Liver (tissue), 9 donors: ENCODE data around the gene SNRPD2. TPM values are rescaled to one million over a fixed set of nuclear protein-coding genes. Genes with fewer than 3 reads are reported as not detected.

Experiments used
- DNase-seq: peaks from one replicate; pipeline ENCODE4 v3.0.0-alpha.2; 2017; ENCODE audit warnings: low spot score
- H3K27ac ChIP-seq, 2 donors: one replicate each; pipeline ENCODE4 v1.7.0; 2013; ENCODE audit warnings: inconsistent platforms in 2 of 2, low read length in 2 of 2, control low read depth in 1 of 2, low read depth in 1 of 2, mild to moderate bottlenecking in 1 of 2
- H3K27me3 ChIP-seq, 4 donors: one replicate each; pipeline versions ENCODE4 v1.6.1 to v1.7.0; 2013; ENCODE audit warnings: low read length in 3 of 4, inconsistent platforms in 1 of 4, mild to moderate bottlenecking in 1 of 4, moderate library complexity in 1 of 4; ENCODE audit not compliant: control insufficient read depth in 4 of 4, insufficient read depth in 4 of 4
- H3K36me3 ChIP-seq, 4 donors: one replicate each; pipeline versions ENCODE4 v1.6.1 to v1.7.0; 2013; ENCODE audit warnings: low read length in 3 of 4, mild to moderate bottlenecking in 3 of 4, low read depth in 1 of 4, moderate library complexity in 1 of 4; ENCODE audit not compliant: control insufficient read depth in 4 of 4, insufficient read depth in 3 of 4
- H3K4me1 ChIP-seq, 4 donors: one replicate each; pipeline versions ENCODE4 v1.6.1 to v1.7.0; 2013; ENCODE audit warnings: low read length in 3 of 4, mild to moderate bottlenecking in 3 of 4, moderate library complexity in 1 of 4; ENCODE audit not compliant: control insufficient read depth in 4 of 4, insufficient read depth in 4 of 4
- H3K4me3 ChIP-seq, 3 donors: one replicate each; pipeline versions ENCODE4 v1.6.1 to v1.7.0; 2013; ENCODE audit warnings: low read length in 3 of 3, control low read depth in 1 of 3, low read depth in 1 of 3, mild to moderate bottlenecking in 1 of 3
- H3K9ac ChIP-seq, 2 donors: one replicate each; pipeline ENCODE4 v1.7.0; 2013; ENCODE audit warnings: low read length in 2 of 2, mild to moderate bottlenecking in 2 of 2, moderate library complexity in 2 of 2, control low read depth in 1 of 2, low read depth in 1 of 2
- H3K9me3 ChIP-seq, 4 donors: one replicate each; pipeline versions ENCODE4 v1.6.1 to v1.7.0; 2013; ENCODE audit warnings: low read length in 3 of 4; ENCODE audit not compliant: control insufficient read depth in 4 of 4
- ATF3 ChIP-seq: IDR thresholded peaks from 2 replicates; pipeline ENCODE4 v1.6.1; 2016; ENCODE audit warnings: antibody characterized with exemption
- CTCF ChIP-seq: fragments of 150-350 bp; IDR thresholded peaks from 2 replicates; pipeline ENCODE4 v1.5.1; 2017; ENCODE audit warnings: improper control_type of control experiment, low read depth, low read length; ENCODE audit not compliant: missing input control
- EGR1 ChIP-seq, 2 donors: IDR thresholded peaks; 2 replicates each; pipeline ENCODE4 v1.6.1; 2016 to 2018; ENCODE audit warnings: antibody characterized with exemption in 2 of 2, low read depth in 2 of 2
- FOXA1 ChIP-seq: IDR thresholded peaks from 2 replicates; pipeline ENCODE4 v1.6.1; 2016; ENCODE audit warnings: antibody characterized with exemption
- FOXA2 ChIP-seq: IDR thresholded peaks from 2 replicates; pipeline ENCODE4 v1.6.1; 2016; ENCODE audit warnings: antibody characterized with exemption
- GABPA ChIP-seq, 2 donors: IDR thresholded peaks in 1 of 2; conservative IDR thresholded peaks in 1 of 2; 2 replicates each; pipeline ENCODE4 v1.6.1; 2016; ENCODE audit warnings: antibody characterized with exemption in 2 of 2, mild to moderate bottlenecking in 1 of 2, moderate library complexity in 1 of 2
- HNF4A ChIP-seq, 2 donors: conservative IDR thresholded peaks; 2 replicates each; pipeline ENCODE4 v1.6.1; 2016; ENCODE audit warnings: antibody characterized with exemption in 2 of 2, mild to moderate bottlenecking in 2 of 2
- HNF4G ChIP-seq: IDR thresholded peaks from 2 replicates; pipeline ENCODE4 v1.6.1; 2016; ENCODE audit warnings: antibody characterized with exemption
- JUND ChIP-seq, 2 donors: IDR thresholded peaks; 2 replicates each; pipeline ENCODE4 v1.6.1; 2016; ENCODE audit warnings: antibody characterized with exemption in 2 of 2
- MAX ChIP-seq: IDR thresholded peaks from 2 replicates; pipeline ENCODE4 v1.6.1; 2016; ENCODE audit warnings: antibody characterized with exemption
- NR2F2 ChIP-seq: IDR thresholded peaks from 2 replicates; pipeline ENCODE4 v1.6.1; 2016; ENCODE audit warnings: antibody characterized with exemption
- RAD21 ChIP-seq, 2 donors: IDR thresholded peaks; 2 replicates each; pipeline ENCODE4 v1.6.1; 2016; ENCODE audit warnings: antibody characterized with exemption in 2 of 2, mild to moderate bottlenecking in 2 of 2
- REST ChIP-seq: IDR thresholded peaks from 2 replicates; pipeline ENCODE4 v1.6.1; 2016; ENCODE audit warnings: antibody characterized with exemption, mild to moderate bottlenecking
- RXRA ChIP-seq, 2 donors: IDR thresholded peaks; 2 replicates each; pipeline ENCODE4 v1.6.1; 2017 to 2018; ENCODE audit warnings: antibody characterized with exemption in 2 of 2, mild to moderate bottlenecking in 1 of 2
- SP1 ChIP-seq: IDR thresholded peaks from 2 replicates; pipeline ENCODE4 v1.6.1; 2018; ENCODE audit warnings: antibody characterized with exemption, mild to moderate bottlenecking
- TAF1 ChIP-seq: conservative IDR thresholded peaks from 2 replicates; pipeline ENCODE4 v1.6.1; 2016; ENCODE audit warnings: antibody characterized with exemption, mild to moderate bottlenecking
- YY1 ChIP-seq: IDR thresholded peaks from 2 replicates; pipeline ENCODE4 v1.6.1; 2016; ENCODE audit warnings: antibody characterized with exemption, mild to moderate bottlenecking
- ZBTB33 ChIP-seq: IDR thresholded peaks from 2 replicates; pipeline ENCODE4 v1.6.1; 2016; ENCODE audit warnings: antibody characterized with exemption
- WGBS: extraction: QIAGEN DNeasy Blood & Tissue Kit; methylation state at CpG from one replicate; pipeline ENCODE4 v1.1.7; 2013; 5-methylcytosine and 5-hydroxymethylcytosine counted together
- polyA plus RNA-seq, 2 donors: library from polyadenylated mRNA; stranded (reverse) in 1 of 2; unstranded in 1 of 2; fragments of 200-250 nt in 1 of 2; fragments of >200 nt in 1 of 2; fragmentation: Nextera tagmentation in 1 of 2; extraction: Ambion mirVana in 1 of 2; gene quantifications; one replicate each; pipeline versions ENCODE4 v1.2.1 to v1.2.3, GENCODE V29; 2013 to 2015
- total RNA-seq, 2 donors: library from RNA; depleted of rRNA; stranded (reverse); fragments of >200 nt; gene quantifications; one replicate each; pipeline ENCODE4 v1.2.3, GENCODE V29; 2014
- donor health status: healthy.
- donor health status: healthy.
- donor health status: healthy.
- donor health status: healthy.
- donor health status: healthy.

The SNRPD2 gene
- total and polyA plus RNA-seq, 4 donors = 38.6 to 175 (median 90.5) TPM

- Histone ChIP-seq H3K36me3 (peaks cover 0 to 16% (median 9%) of the 10 kb centered on the region in 4 donors), H3K27ac (no peak overlapping the region), H3K27me3 (no peaks in the 10 kb centered on the region), H3K4me1 (peaks cover 2 to 12% (median 4%) of the 10 kb centered on the region in 4 donors), H3K4me3 (no peak overlapping the region), H3K9me3 (no peaks in the 10 kb centered on the region), H3K9ac (no peak overlapping the region)
- DNase-seq = no peak
- WGBS = 98% methylated on average over 25 of the region's 25 CpGs
- TF ChIP-seq EGR1 (IDR thresholded peaks at IDR 0.05; ENCODE audit: low read depth in 2 of 2) = no peak
- TF ChIP-seq RXRA (IDR thresholded peaks at IDR 0.05) = no peak
- no peak for TF ChIP-seq FOXA2
- no peak for TF ChIP-seq CTCF
- TF ChIP-seq FOXA1 = no peak
- TF ChIP-seq HNF4G = no peak
These were observed 20.9 kb upstream of the SNRPD2 start for GRCh38 chr19:45712699-45713067.

GRCh38 chr19:45711851-45712698 is 20.3 kb upstream of the SNRPD2 start:
- H3K27ac ChIP-seq = no peak overlapping the region
- TF ChIP-seq FOXA1 = no peak
- no peak for TF ChIP-seq GABPA (IDR thresholded peaks at IDR 0.05 in 1 of 2, conservative IDR thresholded peaks at IDR 0.05 in 1 of 2)
- no peak for TF ChIP-seq ATF3
- TF ChIP-seq CTCF = no peak
- TF ChIP-seq RXRA (IDR thresholded peaks at IDR 0.05) = no peak
- TF ChIP-seq ZBTB33 = no peak
- TF ChIP-seq MAX = no peak
- no peak for TF ChIP-seq EGR1 (IDR thresholded peaks at IDR 0.05; ENCODE audit: low read depth in 2 of 2)
- no peak for TF ChIP-seq TAF1
- no peak for TF ChIP-seq HNF4A (conservative IDR thresholded peaks at IDR 0.05)
- TF ChIP-seq REST = no peak
- TF ChIP-seq FOXA2 = no peak
- no peak for TF ChIP-seq HNF4G
- TF ChIP-seq SP1 = no peak
- no peak for TF ChIP-seq YY1
- TF ChIP-seq RAD21 (IDR thresholded peaks at IDR 0.05) = no peak
- no peak for TF ChIP-seq NR2F2
- TF ChIP-seq JUND (IDR thresholded peaks at IDR 0.05) = no peak
- H3K27me3 ChIP-seq = no peaks in the 10 kb centered on the region
- H3K9ac ChIP-seq = no peak overlapping the region
- no peak for DNase-seq
- WGBS = 94% methylated on average over 76 of the region's 76 CpGs
- peaks cover 0 to 16% (median 9%) of the 10 kb centered on the region in 4 donors for H3K36me3 ChIP-seq
- peaks cover 2 to 11% (median 4%) of the 10 kb centered on the region in 4 donors for H3K4me1 ChIP-seq
- H3K9me3 ChIP-seq = no peaks in the 10 kb centered on the region
- no peak overlapping the region for H3K4me3 ChIP-seq
